ELR (cell line): ENCODE results near the gene CCNY.

Experiments used
- DNase-seq: peaks from one replicate; pipeline ENCODE4 v3.0.0-alpha.2; 2015; ENCODE audit warnings: low read depth

CCNY gene

GRCh38 chr10:35561715-35562114 is 225.4 kb downstream of the CCNY start:
- no peak for DNase-seq

- DNase-seq: no peak
These were observed 226.1 kb downstream of the CCNY start for GRCh38 chr10:35562427-35562826.

- peak; percentile 81 for DNase-seq
These were observed 227.1 kb downstream of the CCNY start for GRCh38 chr10:35563261-35563891.

- peak; percentile 38 for DNase-seq
These were observed 228.1 kb downstream of the CCNY start for GRCh38 chr10:35564341-35564968.

GRCh38 chr10:35565602-35566081 is 229.3 kb downstream of the CCNY start:
- DNase-seq: no peak

GRCh38 chr10:35567951-35568350 is 231.6 kb downstream of the CCNY start:
- no peak for DNase-seq

GRCh38 chr10:35568483-35569015 is 232.2 kb downstream of the CCNY start:
- no peak for DNase-seq

- no peak for DNase-seq
These were observed 232.9 kb downstream of the CCNY start for GRCh38 chr10:35569111-35569707.

GRCh38 chr10:35569836-35570235 is 233.5 kb downstream of the CCNY start:
- no peak for DNase-seq

- DNase-seq: peak; percentile 45
These were observed 234.1 kb downstream of the CCNY start for GRCh38 chr10:35570397-35570796.

- peak; percentile 38 for DNase-seq
These were observed 236.3 kb downstream of the CCNY start for GRCh38 chr10:35572583-35572982.

GRCh38 chr10:35573796-35574195 is 237.5 kb downstream of the CCNY start:
- no peak for DNase-seq

GRCh38 chr10:35574924-35575352 is 238.6 kb downstream of the CCNY start:
- DNase-seq: peak; percentile 99

GRCh38 chr10:35575640-35576039 is 239.3 kb downstream of the CCNY start:
- DNase-seq: no peak

- DNase-seq: no peak
These were observed 240.4 kb downstream of the CCNY start for GRCh38 chr10:35576730-35577129.

GRCh38 chr10:35577926-35578617 is 241.8 kb downstream of the CCNY start:
- no peak for DNase-seq

- DNase-seq: no peak
These were observed 242.3 kb downstream of the CCNY start for GRCh38 chr10:35578618-35578956.

- DNase-seq: no peak
These were observed 242.8 kb downstream of the CCNY start for GRCh38 chr10:35579116-35579515.

GRCh38 chr10:35579726-35580422 is 243.6 kb downstream of the CCNY start:
- DNase-seq: no peak

- no peak for DNase-seq
These were observed 244.1 kb downstream of the CCNY start for GRCh38 chr10:35580423-35580770.

- DNase-seq: no peak
These were observed 245.3 kb downstream of the CCNY start for GRCh38 chr10:35581655-35582054.

GRCh38 chr10:35584946-35585345 is 248.6 kb downstream of the CCNY start:
- no peak for DNase-seq
